HG03196 (cell line): ENCODE results near the gene OLA1.
A peak's percentile ranks its signal among the peaks of the same experiment; 100 is the strongest.

ENCODE experiments used
- ATAC-seq: cut with Tn5 transposase; IDR thresholded peaks from one replicate; pipeline ENCODE4 v1.9.1; 2021; ENCODE audit not compliant: unreplicated experiment

OLA1 gene

DNA sequence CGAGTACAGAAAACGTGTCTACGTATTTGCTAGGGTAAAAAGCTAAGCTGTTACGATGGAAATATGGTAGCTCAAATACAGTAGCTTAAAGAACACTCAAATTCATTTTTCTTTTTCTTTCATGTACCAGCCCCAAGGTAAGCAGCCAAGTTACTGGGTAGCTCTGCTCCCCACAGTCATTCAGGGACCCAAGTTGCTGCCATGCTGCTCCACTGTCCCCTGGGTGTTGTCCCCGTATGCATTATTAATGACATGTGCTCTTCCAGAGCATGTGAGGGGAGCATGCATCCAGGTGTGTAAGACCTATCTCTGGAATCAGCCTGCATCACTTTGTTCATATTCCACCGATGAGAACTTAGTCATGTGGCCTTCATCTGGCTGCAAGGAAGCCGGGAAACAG lies 178.1 kb downstream of the OLA1 start:
- no peak for ATAC-seq

DNA sequence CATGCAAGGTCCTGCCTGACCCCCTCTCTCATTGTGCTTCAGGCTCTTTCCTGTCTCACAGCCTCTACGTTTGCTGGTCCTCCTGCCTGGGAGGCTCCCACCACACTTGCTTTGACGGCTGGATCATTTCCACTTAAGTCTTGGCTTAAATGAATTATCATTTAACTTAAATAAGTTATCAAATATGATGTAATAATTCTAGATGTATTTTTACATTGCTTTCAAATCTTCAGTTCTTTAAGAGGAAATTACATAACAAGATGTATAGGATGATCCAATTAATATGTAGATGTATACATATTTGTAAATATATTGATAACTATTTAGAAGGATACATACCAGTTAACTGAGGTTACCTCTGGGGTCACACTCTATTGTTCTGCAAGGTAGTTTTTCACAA lies 180.5 kb downstream of the OLA1 start:
- no peak for ATAC-seq

DNA sequence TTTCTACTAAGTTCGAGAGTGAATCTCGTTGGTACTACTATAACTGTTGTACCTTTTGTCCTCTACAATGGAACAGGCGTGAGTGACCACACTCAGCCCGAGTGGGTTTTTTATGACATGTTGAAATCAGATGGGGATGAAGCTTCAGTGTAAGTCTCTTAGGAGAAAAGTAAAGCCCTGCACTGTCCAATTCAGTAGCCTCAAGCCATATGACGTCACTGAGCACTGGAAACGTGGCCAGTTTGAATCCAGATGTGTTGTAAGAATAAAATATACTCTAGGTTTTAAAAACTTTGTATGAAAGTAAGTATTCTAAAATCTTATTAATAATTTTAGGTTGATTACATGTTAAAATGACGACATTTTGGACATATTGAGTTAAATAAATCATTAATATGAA lies 181.5 kb downstream of the OLA1 start:
- no peak for ATAC-seq

- no peak for ATAC-seq
These were observed 184.7 kb downstream of the OLA1 start for GRCh38 chr2:174063492-174064092.

DNA sequence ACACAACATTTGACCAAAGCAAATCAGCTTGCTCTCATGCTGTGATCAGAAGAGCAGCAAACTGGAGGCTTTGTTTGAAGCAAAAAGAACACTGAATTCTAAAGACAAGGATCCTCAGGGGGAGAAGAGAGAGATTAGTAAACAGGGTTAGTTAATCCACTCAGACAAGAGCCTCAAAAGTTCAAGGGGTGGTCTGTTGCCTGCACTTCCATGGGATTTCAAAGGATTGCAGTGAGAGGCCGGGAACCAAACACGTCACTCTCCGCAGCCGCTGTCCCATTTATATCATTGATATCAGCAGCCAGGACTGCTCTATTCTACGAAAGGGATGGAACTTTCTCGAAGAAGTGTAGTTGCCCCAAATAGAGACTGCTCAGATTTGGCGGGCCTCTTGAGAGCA lies 185.4 kb downstream of the OLA1 start:
- no peak for ATAC-seq

DNA sequence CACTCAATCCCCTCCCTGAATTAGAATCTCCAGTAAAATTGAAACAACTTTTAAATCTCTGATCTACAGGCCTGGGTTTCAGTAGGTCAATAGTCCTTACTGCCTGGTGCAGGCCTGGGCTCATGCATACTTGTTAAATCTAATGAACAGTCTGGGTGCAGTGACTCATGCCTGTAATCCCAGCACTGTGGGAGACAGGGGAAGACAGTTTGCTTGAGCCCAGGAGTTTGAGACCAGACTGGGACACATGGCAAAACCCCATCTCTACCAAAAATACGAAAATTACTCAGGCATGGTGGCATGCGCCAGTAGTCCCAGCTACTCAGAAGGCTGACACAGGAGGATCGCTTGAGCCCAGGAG lies 188.5 kb downstream of the OLA1 start:
- ATAC-seq = no peak

DNA sequence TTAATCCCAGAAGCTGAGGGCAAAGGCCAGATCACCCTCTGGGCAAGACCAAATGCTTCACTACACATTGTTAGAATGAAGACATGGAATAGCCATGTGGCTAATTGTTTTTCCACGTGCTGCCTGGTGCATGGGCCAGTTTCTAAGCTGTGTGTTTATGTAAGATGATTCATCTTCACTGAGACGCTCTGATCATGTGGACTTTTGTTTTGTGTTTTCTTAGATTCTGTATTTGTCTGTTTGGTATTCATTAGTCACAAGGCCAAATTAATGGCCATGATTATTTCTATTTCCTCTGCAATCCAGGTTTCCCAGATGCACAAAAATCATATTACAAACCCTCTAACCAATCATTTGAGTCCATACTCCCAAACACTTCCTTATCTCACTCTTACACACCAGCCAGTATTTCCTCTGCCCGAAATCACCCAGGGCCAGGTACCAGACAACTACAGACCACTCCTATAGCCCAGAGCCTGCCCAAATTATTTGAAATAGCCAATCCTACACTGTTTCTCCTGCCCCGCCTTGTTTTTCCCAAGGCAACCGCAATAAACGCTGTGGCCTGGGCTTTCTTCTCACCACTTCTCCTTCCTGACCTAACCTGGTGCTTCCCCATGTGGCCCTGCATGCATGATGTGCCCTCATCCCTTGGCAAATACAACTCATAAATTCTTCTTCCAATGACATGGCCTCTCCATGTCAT lies 189.0 kb downstream of the OLA1 start:
- ATAC-seq = no peak

- ATAC-seq = no peak
These were observed 189.9 kb downstream of the OLA1 start for GRCh38 chr2:174058456-174058855.

GRCh38 chr2:174058026-174058425 lies 190.3 kb downstream of the OLA1 start:
- ATAC-seq = no peak

DNA sequence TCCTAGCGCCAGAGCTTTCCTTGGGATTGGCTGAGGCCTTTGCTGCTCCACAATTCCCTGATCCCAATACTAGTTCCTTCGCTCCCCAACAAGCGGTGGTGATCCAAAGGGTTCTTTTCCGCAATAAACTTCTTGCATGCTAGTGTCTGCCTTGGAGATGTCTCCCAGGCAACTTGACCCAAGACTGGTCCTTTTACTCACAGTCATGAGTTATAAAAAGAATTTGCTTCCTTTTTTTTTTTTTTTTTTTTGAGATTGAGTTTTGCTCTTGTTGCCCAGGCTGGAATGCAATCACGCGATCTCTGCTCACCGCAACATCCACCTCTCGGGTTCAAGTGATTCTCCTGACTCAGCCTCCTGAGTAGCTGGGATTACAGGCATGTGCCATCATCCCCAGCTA lies 193.4 kb downstream of the OLA1 start:
- no peak for ATAC-seq

GRCh38 chr2:174053355-174054151 lies 194.8 kb downstream of the OLA1 start:
- no peak for ATAC-seq

GRCh38 chr2:174052584-174052976 lies 195.8 kb downstream of the OLA1 start:
- no peak for ATAC-seq

DNA sequence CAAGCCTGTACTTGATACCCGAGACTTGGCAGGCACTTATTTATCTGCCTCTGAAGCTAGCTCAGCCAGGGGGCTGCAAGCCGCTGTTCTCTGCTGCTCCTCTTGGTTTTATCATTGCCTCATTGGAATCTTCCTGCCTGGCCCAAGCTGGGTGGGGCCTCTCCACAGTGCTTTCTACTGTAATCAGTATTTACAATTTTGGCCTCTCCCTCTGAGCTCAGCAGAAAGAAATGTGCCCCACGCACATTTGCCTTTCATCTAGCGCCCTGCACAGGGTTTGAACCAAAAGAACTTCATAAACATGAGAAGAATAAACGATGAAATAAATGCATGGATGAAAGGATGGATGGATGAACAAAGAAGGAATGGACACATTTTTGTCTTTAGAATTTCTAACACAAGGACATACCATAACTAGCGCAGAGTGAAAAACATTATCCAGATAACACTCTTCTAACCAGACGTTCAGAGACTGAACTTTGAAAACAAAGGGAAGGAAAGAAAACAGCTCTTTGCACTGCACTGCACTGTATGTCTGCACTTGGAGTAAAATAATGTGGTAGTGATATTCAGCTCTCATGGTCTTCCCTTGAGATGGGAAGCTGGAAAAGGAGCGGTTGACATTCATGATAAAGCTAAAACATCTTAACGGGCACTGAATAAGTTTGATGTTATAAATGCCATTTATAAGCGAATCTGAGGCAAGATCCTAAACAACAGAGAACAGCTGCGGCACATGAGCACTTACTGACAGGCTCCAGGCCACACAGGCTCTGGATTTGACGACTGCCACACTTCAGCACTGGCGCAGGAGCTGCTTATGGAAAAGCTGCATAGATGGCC lies 196.4 kb downstream of the OLA1 start:
- no peak for ATAC-seq

GRCh38 chr2:174051068-174051467 lies 197.3 kb downstream of the OLA1 start:
- ATAC-seq = no peak

- ATAC-seq = no peak
These were observed 198.4 kb downstream of the OLA1 start for GRCh38 chr2:174049895-174050294.

- no peak for ATAC-seq
These were observed 200.1 kb downstream of the OLA1 start for GRCh38 chr2:174048243-174048642.

DNA sequence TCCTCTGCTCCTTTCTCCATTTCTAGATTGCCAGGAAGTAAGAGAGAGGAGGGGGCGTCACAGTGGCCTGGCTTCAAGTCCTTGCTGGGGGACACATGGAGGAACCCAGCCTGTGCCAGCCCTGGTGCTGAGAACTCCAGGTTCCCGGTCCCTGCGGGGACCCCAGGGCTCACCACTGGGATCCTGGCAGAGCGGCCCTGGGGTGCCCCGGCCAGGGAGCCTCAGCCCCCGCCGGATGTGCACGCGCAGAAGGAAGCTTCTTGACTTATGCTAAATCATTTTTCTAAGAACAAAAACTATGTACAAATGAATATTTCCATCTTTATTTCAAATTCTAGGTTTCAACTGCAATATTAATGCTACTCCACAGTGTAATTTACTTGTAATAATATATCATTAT lies 200.6 kb downstream of the OLA1 start:
- ATAC-seq = no peak

GRCh38 chr2:174046172-174046571 lies 202.2 kb downstream of the OLA1 start:
- ATAC-seq = no peak

DNA sequence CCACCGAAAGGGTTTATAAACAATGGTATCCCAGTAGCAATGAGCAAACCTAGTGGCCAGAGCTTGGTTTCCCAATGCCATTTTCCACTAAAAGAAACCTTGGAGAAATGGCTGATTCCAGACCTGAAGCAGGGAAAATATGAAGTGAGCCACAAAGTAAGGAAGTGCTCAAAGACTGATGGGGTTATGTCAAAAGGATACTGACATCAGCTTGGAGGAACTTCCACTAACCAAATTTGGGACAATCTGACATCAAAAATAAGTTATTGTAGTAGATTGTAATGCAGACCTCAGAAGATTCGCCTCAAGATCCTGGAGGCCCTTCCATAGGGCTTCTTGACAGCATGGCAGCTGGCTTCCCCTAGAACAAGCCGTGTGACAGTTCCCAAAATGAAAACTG lies 203.8 kb downstream of the OLA1 start:
- ATAC-seq = no peak

DNA sequence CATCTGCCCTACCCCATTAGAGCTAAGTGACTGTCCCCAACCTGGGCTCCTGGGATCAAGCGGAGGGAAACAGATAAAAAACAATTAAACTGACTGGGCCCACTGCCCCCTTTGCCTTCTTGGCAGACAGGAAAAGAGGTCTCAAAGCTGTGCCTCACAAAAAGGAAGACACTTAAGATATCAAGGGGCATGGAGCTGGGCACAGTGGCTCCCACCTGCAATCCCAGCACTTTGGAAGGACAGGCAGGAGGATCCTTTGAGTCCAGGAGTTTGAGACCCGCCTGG lies 208.0 kb downstream of the OLA1 start:
- ATAC-seq = no peak

- peak; percentile 85 for ATAC-seq
These were observed 208.5 kb downstream of the OLA1 start for GRCh38 chr2:174039551-174040416.
